Loucy (cell line): ENCODE data around the gene KLRC4.
"Not testable (repeated sequence)": the region's sequence is repeated elsewhere in the genome, so short reads cannot be mapped to it uniquely, and the experiment has no call there.

ENCODE experiments used
- CTCF ChIP-seq: fragments of 200-600 bp; sonication (generic); conservative IDR thresholded peaks from 2 replicates; pipeline ENCODE4 v1.5.1; 2014; ENCODE audit warnings: mild to moderate bottlenecking, antibody characterized with exemption, low read length
- EZH2phosphoT487 ChIP-seq: fragments of 200-600 bp; IDR thresholded peaks from 2 replicates; pipeline ENCODE4 v1.6.1; 2018; ENCODE audit warnings: antibody characterized with exemption, mild to moderate bottlenecking, moderate library complexity, borderline replicate concordance

DNA sequence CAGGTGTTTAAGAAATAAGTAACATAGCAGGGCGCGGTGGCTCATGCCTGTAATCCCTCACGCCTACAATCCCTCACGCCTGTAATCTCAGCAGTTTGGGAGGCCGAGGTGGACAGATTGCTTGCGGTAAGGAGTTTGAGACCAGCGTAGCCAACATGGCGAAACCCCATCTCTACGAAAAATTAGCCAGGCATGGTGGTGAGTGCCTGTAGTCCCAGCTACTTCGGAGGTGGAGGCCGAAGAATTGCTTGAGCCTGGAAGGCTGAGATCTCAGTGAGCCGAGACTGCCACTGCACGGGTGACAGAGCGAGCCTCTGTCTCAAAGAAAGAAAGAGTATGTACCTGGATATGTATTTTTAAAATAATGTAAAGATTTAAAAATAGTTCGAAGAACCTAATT is 13.4 kb downstream of the KLRC4 start:
- TF ChIP-seq CTCF, EZH2phosphoT487: not testable (repeated sequence)
